ENCODE results near the gene UTP14A.
A peak's percentile ranks its signal among the peaks of the same experiment; 100 is the strongest.

UTP14A gene

DNA sequence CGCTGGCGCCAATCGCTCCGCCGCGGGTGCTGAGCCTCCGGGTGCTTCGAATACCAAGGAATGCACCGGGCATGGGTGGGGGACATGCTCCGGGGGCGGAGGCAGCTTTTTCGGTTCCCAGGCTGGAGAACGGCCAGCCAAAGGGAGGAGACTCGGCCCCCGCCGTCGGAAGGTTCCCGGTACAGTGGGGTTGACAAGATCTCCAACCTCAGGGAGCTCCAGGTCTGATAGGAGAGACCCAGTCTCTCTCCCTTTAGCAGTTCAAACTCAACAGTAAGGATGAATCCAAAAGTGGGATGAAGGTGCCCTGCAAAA, 47.3 kb downstream of the UTP14A start:
- DNase-seq, result no peak

DNA sequence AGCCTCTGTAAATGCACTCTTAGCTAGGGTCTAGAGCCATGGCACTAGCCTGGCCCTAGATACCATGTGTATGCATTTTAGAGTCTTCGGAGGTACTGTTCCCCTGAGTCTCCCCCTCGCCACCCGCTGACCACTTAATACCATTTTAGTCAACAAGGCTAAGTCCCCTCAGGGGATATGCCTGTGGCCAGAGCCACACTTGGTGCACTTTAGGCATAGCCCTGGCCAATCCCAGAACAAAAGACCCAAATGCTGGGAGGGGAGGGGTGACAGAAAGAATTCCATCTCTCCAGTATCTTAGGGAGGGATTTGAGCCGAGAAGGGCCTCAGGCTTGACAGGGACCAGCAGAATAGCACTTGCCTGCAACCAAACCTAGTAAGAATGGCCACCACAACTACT, 47.9 kb downstream of the UTP14A start:
- no peak for DNase-seq

DNA sequence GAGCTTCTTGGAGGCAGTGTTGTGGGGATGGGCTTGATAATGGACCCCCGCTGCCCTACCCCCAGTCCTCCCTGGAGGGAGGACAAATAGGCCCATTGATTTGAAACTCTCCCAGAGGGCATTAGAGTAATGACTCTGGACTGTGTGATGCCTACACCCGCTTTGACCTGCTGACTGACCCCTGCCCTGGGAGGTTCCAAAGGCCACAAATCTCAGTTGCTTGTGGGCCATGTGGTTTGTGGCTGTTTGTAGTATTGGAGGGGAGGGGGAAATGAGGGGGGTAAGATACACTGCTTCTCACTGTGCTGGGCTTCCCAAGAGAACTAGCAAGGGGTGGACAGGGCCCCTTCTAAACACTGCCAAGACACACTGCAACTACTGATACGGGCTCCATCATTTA, 48.8 kb downstream of the UTP14A start:
- no peak for DNase-seq

DNA sequence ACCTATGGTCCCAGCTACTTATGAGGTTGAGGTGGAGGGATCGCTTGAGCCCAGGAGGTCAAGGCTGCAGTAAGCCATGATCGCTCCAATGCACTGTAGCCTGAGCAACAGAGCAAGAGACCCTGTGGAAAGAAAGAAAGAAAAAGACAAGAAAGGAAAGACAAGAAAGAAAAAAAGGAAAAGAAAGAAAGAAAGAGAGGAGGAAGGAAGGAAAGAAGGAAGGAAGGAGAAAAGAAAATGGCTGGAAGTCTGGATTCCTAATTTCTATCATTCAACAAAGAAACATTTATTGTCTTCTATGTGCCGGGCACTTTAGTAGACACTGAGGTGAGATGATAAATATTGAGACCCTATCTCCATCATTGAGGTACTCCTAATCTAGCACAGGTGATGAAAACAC, 49.7 kb downstream of the UTP14A start:
- no peak for DNase-seq

DNA sequence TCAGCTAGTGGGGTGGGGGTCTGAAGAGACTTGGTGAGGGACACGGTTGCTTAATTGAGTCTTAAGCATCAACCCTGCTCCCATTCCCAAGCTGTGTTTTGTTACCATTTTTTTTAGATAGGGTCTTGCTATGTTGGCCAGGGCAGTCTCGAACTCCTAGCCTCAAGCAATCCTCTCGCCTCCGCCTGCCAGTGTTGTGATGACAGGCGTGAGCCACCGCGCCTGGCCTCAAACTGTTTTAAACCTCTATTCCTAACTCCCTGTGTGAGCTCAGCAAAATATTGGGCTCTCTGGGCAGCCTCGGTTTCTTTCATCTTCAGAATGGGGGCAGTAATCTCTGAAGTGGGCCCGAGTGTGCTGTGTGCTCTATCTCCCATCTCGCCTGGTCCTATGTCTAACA, 50.2 kb downstream of the UTP14A start:
- no peak for DNase-seq

DNA sequence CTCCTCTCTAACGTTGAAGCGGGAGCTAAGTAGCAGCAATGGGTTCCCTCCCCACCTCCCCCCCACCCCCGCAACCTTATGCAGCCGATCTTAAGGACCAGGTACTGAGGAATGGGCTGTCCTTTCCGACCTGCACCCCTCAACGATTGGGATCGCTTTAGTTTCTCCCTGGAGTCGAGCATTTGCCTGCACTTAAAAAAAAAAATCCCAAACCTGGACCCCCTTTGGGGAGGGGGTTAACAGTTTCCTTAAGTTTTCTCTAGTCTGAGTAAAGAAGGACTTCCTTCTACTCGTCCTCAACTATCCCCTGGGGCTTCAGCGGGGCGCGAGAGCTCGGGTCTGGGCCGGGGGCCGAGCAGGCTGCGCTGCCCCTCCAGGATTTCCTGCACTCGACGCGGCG, 50.8 kb downstream of the UTP14A start:
- DNase-seq, result no peak

DNA sequence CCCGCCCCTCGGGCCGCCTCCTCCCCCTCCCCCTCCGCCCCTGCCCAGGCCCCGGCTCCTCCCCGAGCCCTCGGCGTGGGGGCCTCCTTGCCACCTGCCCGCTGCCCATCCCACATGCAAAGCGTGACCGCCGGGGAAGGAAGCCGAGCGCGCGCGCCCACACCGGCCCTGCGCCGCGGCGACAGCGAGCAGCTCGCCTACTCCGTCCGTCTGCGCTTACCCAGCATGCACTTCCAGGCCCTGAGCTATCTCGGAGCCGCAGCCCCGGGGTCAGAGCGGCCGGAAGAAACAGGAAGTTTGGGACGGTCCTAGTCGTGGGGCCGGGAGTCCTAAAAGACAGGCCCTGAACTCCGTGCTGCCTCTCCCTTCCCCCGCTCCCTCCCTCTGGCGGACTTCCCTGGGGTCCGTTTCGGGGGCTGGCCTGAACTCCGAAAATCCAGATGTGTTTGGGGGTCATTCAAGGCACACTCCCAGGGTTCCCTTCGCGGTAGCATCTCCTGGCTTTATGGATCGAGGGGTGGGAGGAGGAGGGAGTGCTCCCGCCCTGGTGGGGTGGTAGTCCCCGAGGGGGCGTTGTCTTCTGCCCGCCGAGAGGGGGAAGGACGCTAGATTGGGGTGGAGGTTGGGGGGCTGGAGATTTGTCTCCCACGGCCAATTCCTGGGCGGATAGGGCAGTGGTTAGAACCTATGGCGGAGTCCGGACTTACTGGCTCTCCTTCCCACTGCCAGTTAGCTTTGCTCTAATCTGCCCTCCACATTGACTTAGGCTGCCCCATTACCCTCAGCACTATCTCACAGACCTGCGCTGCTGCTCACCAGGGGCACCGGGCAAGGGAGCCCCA, 51.5 kb downstream of the UTP14A start:
- peak; percentile 69 for DNase-seq

DNA sequence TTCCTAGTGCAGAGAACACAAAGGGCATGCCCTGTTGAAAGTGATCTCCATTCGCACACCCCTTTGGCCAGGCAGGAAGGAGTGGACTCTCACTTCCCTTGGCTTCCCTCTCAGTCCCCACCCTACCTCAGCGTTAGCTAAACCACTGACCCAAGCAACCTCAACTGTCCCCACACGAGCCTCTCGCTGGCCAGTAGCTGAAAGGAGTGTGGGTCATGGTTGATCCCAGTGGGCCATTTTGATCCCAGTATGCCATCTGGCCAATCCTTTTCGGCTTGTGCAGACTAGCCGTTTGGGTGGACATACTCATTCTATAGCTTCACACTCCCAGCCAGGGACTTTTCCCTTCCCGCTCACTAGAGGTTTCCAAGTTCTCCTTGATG, 52.1 kb downstream of the UTP14A start:
- no peak for DNase-seq

DNA sequence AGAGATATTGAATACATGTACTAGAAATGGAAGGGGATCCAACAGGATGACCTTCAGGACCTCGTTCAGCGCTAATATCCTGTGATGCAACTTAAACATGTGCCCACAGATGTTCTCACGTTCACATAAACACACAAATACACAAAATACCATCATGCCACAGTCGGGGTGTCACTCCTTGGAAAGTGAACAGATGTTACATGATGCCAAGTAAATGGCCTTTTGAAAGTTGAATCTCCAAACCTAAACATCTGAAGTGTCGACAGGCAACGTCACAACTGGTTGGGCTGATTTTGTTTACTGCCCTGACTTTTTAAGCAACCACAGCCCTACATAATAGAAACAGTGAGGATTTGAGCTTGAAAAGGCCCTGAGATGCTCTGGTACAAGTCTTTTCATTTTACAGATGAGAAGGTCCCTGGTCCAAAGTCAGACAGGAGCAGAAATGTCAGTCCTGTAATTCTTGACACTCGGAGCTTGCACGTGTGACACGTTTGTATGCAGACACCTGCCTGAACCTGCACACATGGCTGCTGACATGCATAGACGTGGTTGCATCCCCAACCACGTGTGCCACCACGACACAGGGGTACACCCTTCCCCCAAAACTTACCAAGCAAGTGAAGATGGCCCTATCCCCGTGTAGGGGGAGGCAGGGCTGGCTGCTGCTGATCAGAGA, 53.0 kb downstream of the UTP14A start:
- no peak for DNase-seq

DNA sequence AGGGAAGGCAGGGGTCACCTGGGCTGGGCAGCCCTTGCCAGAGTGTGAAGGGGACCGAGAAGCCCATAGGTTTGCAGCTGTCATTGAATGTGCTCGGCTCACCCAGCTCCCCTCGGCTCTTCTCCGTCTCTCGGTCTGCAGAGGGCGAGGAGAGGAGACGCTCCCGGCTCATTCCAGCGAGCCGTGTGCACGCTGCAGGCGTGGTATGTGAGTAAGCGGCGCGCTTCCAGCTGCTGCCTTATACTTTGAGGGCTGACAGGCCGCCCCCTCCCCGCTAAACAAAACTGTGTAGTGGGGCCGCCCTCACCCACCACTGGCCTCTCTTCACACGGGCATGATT, 53.5 kb downstream of the UTP14A start:
- DNase-seq, result no peak

DNA sequence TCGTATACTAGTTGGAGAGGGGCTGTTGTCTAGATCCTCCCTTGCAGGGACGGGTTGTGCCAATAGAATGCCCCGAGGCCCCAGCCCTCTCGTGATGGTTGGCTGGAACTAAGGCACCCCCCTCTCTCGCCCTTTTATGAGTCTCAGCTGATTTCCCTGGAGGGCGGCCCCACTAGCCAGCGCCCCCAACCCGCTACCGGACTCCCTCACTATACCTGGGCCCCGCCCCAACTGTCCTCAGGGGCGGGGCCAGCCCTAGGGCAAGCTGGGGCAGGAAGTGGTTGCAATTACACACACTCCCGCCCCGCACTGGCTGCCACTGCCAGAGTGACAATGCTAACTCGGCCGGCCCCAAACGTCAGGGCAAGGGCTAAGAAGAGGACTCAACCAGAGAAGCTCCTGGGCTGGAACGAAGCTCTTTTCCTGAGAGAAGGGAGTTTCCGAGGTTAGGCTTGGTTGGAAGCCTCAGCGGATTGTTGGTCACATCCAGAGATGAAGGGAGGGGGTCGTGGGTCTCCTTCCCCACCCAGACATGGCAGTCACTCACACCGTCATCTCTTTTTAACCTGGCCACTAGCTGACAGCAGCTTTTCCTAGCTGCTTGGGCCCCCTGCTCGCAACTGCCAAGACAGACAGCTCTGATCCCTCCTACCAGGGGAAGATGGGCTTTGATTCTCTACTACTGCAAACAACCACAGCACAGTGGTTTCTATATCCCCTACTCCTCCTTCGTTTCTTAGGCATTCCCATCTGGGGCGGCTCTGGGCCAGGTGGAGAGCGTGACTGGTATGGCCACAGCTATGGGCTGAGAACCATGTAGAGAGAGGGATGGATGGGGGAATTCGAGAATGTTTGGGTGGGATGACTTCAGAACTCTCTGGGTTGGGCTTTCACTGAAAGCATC, 55.5 kb downstream of the UTP14A start:
- DNase-seq, result peak; percentile 38

DNA sequence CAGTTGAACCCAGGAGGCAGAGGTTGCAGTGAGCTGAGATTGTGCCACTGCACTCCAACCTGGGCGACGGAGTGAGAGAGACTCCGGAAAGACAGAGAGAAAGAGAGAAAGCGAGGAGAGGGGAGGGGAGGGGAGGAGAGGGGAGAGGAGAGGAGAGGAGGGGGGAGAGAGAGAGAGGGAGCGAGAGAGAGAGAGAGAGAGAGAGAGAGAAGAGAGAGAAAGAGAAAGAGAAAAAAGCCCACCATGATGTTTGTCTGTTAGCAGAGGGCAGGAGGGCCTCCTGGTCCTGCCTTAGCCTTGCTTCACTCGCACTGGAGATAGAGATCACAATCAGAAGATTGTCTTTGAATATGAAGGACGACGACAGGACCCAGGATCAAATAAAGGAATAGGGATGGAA, 57.8 kb downstream of the UTP14A start:
- no peak for DNase-seq

DNA sequence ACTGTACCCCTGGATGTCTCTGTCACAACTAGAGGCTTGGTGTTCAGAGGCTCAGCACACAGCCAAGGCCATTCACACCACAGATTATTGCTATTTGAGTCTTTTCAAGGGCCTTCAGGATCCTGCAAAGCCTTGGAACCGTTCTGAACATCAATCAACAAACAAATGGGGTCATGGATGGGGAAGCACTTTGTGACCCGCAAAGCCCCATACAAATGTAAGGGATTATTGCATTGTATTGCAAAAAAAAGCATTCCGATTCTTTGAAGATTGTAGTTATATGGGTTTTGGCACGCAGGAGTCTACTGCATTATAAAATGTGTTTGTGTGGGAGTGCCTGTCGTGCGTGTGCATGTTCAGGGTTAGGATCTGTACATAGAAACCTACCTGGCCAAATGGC, 59.2 kb downstream of the UTP14A start:
- no peak for DNase-seq

DNA sequence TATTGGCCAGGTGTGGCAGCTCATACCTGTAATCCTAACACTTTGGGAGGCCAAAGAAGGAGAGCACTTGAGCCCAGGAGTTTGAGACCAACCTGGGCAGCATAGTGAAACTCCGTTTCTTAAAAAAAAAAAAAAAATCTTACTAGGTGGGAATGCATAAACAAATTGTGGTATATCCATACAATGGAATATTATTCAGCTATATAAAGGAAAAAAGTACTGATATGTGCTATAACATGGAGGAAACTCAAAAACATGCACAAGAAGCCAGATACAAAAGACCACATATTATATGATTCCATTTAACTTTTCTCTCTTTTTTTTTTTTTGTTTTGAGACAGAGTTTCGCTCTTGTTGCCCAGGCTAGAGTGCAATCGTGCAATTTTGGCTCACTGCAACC, 63.0 kb downstream of the UTP14A start:
- DNase-seq, result no peak

DNA sequence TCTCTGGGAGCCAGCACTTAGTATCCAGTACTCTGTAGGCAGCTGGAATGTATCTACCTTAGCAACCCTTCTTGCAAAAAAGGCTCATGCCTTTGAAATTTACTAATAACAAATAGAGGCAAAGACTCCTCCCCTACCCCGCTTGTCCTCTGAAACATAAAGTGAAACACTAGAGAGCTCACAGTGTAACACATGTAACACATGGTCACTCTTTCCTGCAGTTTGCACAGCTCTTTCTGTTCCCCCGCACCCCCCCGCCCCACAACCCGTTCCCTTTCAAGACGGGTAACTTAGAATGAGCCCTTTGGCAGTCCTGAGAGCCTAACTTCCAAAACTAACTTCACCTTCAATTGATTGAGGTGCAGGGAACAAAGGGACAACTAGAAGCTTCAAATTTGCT, 70.5 kb downstream of the UTP14A start:
- no peak for DNase-seq
